HG03064 (cell line): ENCODE measurements around the gene SYPL2.

Source experiments
- ATAC-seq: cut with Tn5 transposase; IDR thresholded peaks from one replicate; pipeline ENCODE4 v1.9.1; 2021; ENCODE audit warnings: low read depth; ENCODE audit not compliant: unreplicated experiment

The SYPL2 gene

GRCh38 chr1:109490029-109490933 is 23.9 kb downstream of the SYPL2 start:
- ATAC-seq = no peak

- ATAC-seq = no peak
Observed at GRCh38 chr1:109490934-109491302, 24.6 kb downstream of the SYPL2 start.

- no peak for ATAC-seq
Observed at GRCh38 chr1:109491372-109491771, 25.0 kb downstream of the SYPL2 start.

- ATAC-seq = no peak
Observed at GRCh38 chr1:109492779-109493178, 26.4 kb downstream of the SYPL2 start.

- ATAC-seq = no peak
Observed at GRCh38 chr1:109493227-109493626, 26.9 kb downstream of the SYPL2 start.

GRCh38 chr1:109493805-109494539 is 27.6 kb downstream of the SYPL2 start, which contains the start of gene CYB561D1:
CYB561D1 (plus strand) TSS chr1:109494094; CDS start chr1:109494140, 46 bp downstream.
- peak; percentile 91 for ATAC-seq

- no peak for ATAC-seq
Observed at GRCh38 chr1:109495738-109496137, 29.4 kb downstream of the SYPL2 start.

GRCh38 chr1:109497449-109498160 is 31.3 kb downstream of the SYPL2 start:
- ATAC-seq = no peak

- no peak for ATAC-seq
Observed at GRCh38 chr1:109498161-109498801, 31.9 kb downstream of the SYPL2 start.

- no peak for ATAC-seq
Observed at GRCh38 chr1:109499081-109499480, 32.7 kb downstream of the SYPL2 start.

- no peak for ATAC-seq
Observed at GRCh38 chr1:109499661-109500536, 33.6 kb downstream of the SYPL2 start.

- no peak for ATAC-seq
Observed at GRCh38 chr1:109500941-109501381, 34.6 kb downstream of the SYPL2 start.

- ATAC-seq = no peak
Observed at GRCh38 chr1:109501644-109502363, 35.5 kb downstream of the SYPL2 start.

- no peak for ATAC-seq
Observed at GRCh38 chr1:109502364-109502851, 36.1 kb downstream of the SYPL2 start.

GRCh38 chr1:109503935-109504334 is 37.6 kb downstream of the SYPL2 start:
- no peak for ATAC-seq

GRCh38 chr1:109504974-109505373 is 38.6 kb downstream of the SYPL2 start:
- no peak for ATAC-seq

- no peak for ATAC-seq
Observed at GRCh38 chr1:109508001-109508872, 41.9 kb downstream of the SYPL2 start.

GRCh38 chr1:109508873-109509175 is 42.5 kb downstream of the SYPL2 start:
- no peak for ATAC-seq
